HepG2 (cell line): ENCODE measurements around the gene NUPR2. TPM values are rescaled to one million over a fixed set of nuclear protein-coding genes. Genes with fewer than 3 reads are reported as not detected.
"Not testable (repeated sequence)": the region's sequence is repeated elsewhere in the genome, so short reads cannot be mapped to it uniquely, and the experiment has no call there.

Source experiments
- ATAC-seq: fragments of 200-7000 bp; cut with Tn5 transposase; 3 replicates; pipeline ENCODE4 v1.9.1; 2020; ENCODE audit warnings: mild to moderate bottlenecking, moderate library complexity
- BruUV-seq: library from RNA; stranded (reverse); fragments of 400-500 nt; replicated peaks from 2 replicates; lab custom pipeline; 2021; lab: Mats Ljungman, UMichigan
- CTCF ChIA-PET: fragments of 300-600 bp; formaldehyde crosslinking; extraction: SDS; loops from one replicate; lab custom pipeline; 2021; ENCODE audit warnings: low total read pairs, inconsistent platforms, low intra/inter-chr PET ratio; lab: Yijun Ruan, JAX
- POLR2A ChIA-PET: fragments of 350-600 bp; sonication (Branson Sonifier 250); formaldehyde crosslinking; loops from one replicate; lab custom pipeline; 2020; ENCODE audit warnings: antibody characterized with exemption, inconsistent platforms; lab: Yijun Ruan, JAX
- DNase-seq: peaks from one replicate; pipeline ENCODE4 v3.0.0-alpha.2; 2015; ENCODE audit warnings: low spot score
- FAIRE-seq: peaks from 3 replicates; lab custom pipeline; 2011; peaks lifted over from hg19 to GRCh38; lab: Jason Lieb, UNC
- H2AFZ ChIP-seq: one replicate; pipeline ENCODE4 v1.6.1; 2011; ENCODE audit warnings: low read length, inconsistent platforms
- H3K27ac ChIP-seq: fragments of 300-600 bp; 3 replicates; pipeline ENCODE4 v1.8.0; 2011; ENCODE audit warnings: mixed run types, mild to moderate bottlenecking, mixed read lengths, low read length, inconsistent platforms; ENCODE audit not compliant: insufficient read depth; ENCODE audit errors: extremely low read length
- H3K27me3 ChIP-seq, 2 experiments: fragments of 200-600 bp in 1 of 2; 2 replicates in 1 of 2; 3 replicates in 1 of 2; pipeline versions ENCODE4 v1.6.0 to v1.8.0; 2011; ENCODE audit warnings: low read length in 2 of 2, mild to moderate bottlenecking in 2 of 2, moderate library complexity in 2 of 2, inconsistent platforms in 1 of 2; ENCODE audit not compliant: insufficient read depth in 2 of 2, control insufficient read depth in 1 of 2
- H3K36me3 ChIP-seq, 2 experiments: fragments of 200-600 bp in 1 of 2; replicated peaks in 1 of 2; 2 replicates in 1 of 2; 3 replicates in 1 of 2; pipeline versions ENCODE4 v1.5.1 to v1.8.0; 2011; ENCODE audit warnings: low read length in 2 of 2, inconsistent platforms in 1 of 2; ENCODE audit not compliant: insufficient read depth in 2 of 2, control insufficient read depth in 1 of 2
- H3K4me1 ChIP-seq: 2 replicates; pipeline ENCODE4 v1.5.1; 2012; ENCODE audit warnings: low read length, inconsistent platforms; ENCODE audit not compliant: insufficient read depth
- H3K4me2 ChIP-seq: 2 replicates; pipeline ENCODE4 v1.6.0; 2011; ENCODE audit warnings: low read depth, low read length, inconsistent platforms
- H3K4me3 ChIP-seq, 3 experiments: fragments of 200-600 bp in 1 of 3; sonication (generic), shearing (Covaris generic) in 1 of 3; replicated peaks in 1 of 3; 2 replicates each; pipeline ENCODE4 v1.5.1; 2011 to 2016; ENCODE audit warnings: low read length in 3 of 3, inconsistent platforms in 2 of 3, low read depth in 2 of 3, mild to moderate bottlenecking in 2 of 3, control low read depth in 1 of 3, mixed read lengths in 1 of 3; ENCODE audit not compliant: insufficient read depth in 1 of 3
- H3K79me2 ChIP-seq: one replicate; pipeline ENCODE4 v1.6.1; 2011; ENCODE audit warnings: low read length, inconsistent platforms; ENCODE audit not compliant: insufficient read depth
- H3K9ac ChIP-seq: 2 replicates; pipeline ENCODE4 v1.6.0; 2011; ENCODE audit warnings: mild to moderate bottlenecking, low read depth, low read length, inconsistent platforms; ENCODE audit not compliant: insufficient read depth
- H3K9me3 ChIP-seq: 2 replicates; pipeline ENCODE4 v1.5.1; 2012; ENCODE audit warnings: mild to moderate bottlenecking, low read length
- H4K20me1 ChIP-seq: 2 replicates; pipeline ENCODE4 v1.6.0; 2011; ENCODE audit warnings: inconsistent platforms, mild to moderate bottlenecking, low read length, moderate library complexity; ENCODE audit not compliant: insufficient read depth
- AGO2 ChIP-seq: fragments of 200-400 bp; formaldehyde crosslinking; optimal IDR thresholded peaks from 2 replicates; pipeline ENCODE3; 2017; ENCODE audit warnings: mild to moderate bottlenecking, low read depth, low read length, moderate library complexity
- MEIS1 ChIP-seq: sonication (generic); formaldehyde crosslinking; IDR thresholded peaks from 2 replicates; pipeline ENCODE4 v1.9.0; 2021; ENCODE audit warnings: mild to moderate bottlenecking, missing genetic modification reagents, moderate library complexity, borderline replicate concordance
- WGBS: methylation state at CpG from one replicate; pipeline ENCODE4 v1.1.6; 2017; ENCODE audit warnings: low lambda C conversion rate; 5-methylcytosine and 5-hydroxymethylcytosine counted together
- in situ Hi-C: cut with HindIII; loops from 2 replicates; pipeline ENCODE4 v1.10.0; 2017; ENCODE audit warnings: low pct_unique_long_range_greater_than_20kb; ENCODE audit not compliant: extremely low pct_ligation_motif_present
- intact Hi-C: fragments of 100-400 bp; cut with micrococcal nuclease; formaldehyde crosslinking; loops from one replicate; pipeline ENCODE4 v1.10.0; 2022; ENCODE audit not compliant: unreplicated experiment
- polyA plus RNA-seq, 8 experiments: library from polyadenylated mRNA; depleted of rRNA in 3 of 8; stranded (reverse) in 7 of 8; unstranded in 1 of 8; fragments of >200 nt; fragmentation: Illumina TruSeq in 4 of 8; extraction: Trizol in 4 of 8; gene quantifications; 2 replicates each; pipeline versions ENCODE4 v1.2.1 to v1.2.3, GENCODE V29; 2011 to 2016; ENCODE audit warnings: low read depth in 4 of 8, missing spikeins in 1 of 8, mixed read lengths in 1 of 8; ENCODE audit not compliant: insufficient read depth in 1 of 8
- total RNA-seq, 5 experiments: library from RNA; depleted of rRNA; stranded (reverse); fragments of >200 nt; fragmentation: Illumina TruSeq; extraction: Trizol; gene quantifications; 2 replicates each; pipeline ENCODE4 v1.2.3, GENCODE V29; 2016; ENCODE audit warnings: low read depth in 1 of 5

Gene NUPR2
- total and polyA plus RNA-seq, 2 of the 13 experiments (the other 11 are each of a cell fraction or from before 2014, with no cell fraction given) = not detected

DNA sequence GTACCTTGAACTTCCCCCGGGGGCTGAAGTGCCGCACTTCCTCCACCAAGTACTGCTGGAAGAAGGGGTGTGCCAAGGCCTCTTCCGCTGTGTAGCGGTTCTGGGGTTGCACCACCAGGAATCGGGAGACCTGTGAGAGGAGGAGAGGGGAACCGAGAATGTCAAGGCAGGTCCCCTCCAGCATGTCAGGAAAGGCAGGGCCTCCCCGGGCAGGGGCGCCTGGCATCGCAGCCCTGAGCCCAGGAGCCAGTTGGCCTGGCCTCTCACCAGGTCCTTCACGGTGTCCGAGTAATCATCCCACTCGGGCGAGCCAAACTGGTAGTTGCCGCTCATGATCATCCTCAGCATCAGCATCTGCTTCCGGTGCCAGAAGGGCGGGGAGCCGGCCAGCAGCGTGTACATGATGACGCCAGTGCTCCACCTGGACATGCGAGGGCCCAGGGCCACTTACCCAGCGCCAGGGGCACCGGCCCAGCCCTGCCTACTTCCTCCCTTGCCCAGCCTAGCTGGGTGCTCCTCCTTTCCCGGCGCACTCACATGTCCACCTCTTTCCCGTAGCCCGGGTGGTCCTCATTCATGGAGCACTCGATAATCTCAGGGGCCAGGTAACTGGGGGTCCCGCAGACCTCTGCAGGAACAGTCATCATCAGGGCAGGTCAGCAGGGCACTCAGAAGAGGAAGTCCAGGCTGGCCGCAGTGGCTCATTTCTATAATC lies 34.4 kb downstream of the NUPR2 start:
- WGBS = 96% methylated on average over 12 of the region's 29 CpGs
- BruUV-seq = no TSS peak
- no peaks in the 10 kb centered on the region for H4K20me1 ChIP-seq
- no peak overlapping the region for H3K4me3 ChIP-seq
- ATAC-seq = no peak
- H3K27me3 ChIP-seq = no peaks in the 10 kb centered on the region
- no peak overlapping the region for H3K27ac ChIP-seq
- H3K9ac ChIP-seq = no peak overlapping the region
- no peak overlapping the region for H3K4me2 ChIP-seq
- no peaks in the 10 kb centered on the region for H3K79me2 ChIP-seq
- H3K36me3 ChIP-seq = peaks cover 0 to 1% of the 10 kb centered on the region in 2 experiments; a peak in 1 of 5 replicates
- POLR2A ChIA-PET = no interaction called here
- DNase-seq = no peak
- CTCF ChIA-PET = no interaction called here
- TF ChIP-seq AGO2 (peak; percentile 6), MEIS1 (CRISPR knock-in tag) (no peak)
- peaks cover 20% of the 10 kb centered on the region for H3K4me1 ChIP-seq
- no peak for FAIRE-seq
- intact Hi-C loops = no loop called here
- no peak overlapping the region for H2AFZ ChIP-seq
- H3K9me3 ChIP-seq = no peaks in the 10 kb centered on the region
- in situ Hi-C loops = loop anchor here (25.0 kb wide), 1 partner anchor 319 kb away; no protein-coding TSS in a partner anchor

GRCh38 chr7:56080726-56081435 lies 35.3 kb downstream of the NUPR2 start:
- H3K27me3 ChIP-seq, H3K27ac ChIP-seq, ATAC-seq, DNase-seq, CTCF ChIA-PET, POLR2A ChIA-PET, H3K79me2 ChIP-seq, BruUV-seq, H3K4me3 ChIP-seq, H2AFZ ChIP-seq, FAIRE-seq, H3K36me3 ChIP-seq, intact Hi-C loops, H4K20me1 ChIP-seq, H3K9ac ChIP-seq, H3K4me2 ChIP-seq, H3K9me3 ChIP-seq: not testable (repeated sequence)
- peaks cover 20% of the 10 kb centered on the region for H3K4me1 ChIP-seq
- in situ Hi-C loops = loop anchor here (25.0 kb wide), 1 partner anchor 319 kb away; no protein-coding TSS in a partner anchor
- 98% methylated on average over 24 of the region's 28 CpGs for WGBS
